Activated CD4-positive, alpha-beta T cell treated with anti-CD3 and anti-CD28 coated beads, Interleukin-2, amount 50 U/mL, for 24 hours (primary cell): ENCODE measurements around the gene TOGARAM2.
A peak's percentile ranks its signal among the peaks of the same experiment; 100 is the strongest.

Experiments used
- DNase-seq, 2 donors: peaks; one replicate each; pipeline ENCODE4 v3.0.0-alpha.2; 2020; ENCODE audit warnings: low read depth in 1 of 2, low spot score in 1 of 2

The TOGARAM2 gene

DNA sequence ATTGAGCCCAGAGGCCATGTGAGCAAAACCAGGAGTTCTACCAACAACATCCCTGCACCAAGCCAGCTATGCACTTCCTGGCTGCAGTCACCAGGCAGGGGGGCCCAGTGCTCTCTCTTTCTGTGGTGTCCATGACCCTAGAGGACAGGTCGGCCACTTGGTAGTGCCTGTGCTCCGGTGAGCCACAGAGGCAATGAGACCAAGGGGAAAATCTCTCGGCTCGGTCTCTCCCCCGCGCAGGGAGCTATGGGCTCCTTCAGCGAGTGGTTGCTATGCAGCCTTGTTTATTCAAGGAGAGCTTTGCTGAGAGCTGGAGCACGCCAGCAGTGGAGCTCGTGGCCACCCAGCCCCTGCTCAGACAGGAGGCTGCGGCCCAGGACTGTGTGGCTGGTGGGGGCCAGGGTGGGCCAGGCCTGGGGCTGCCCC is at the start of gene TOGARAM2:
Gene TOGARAM2 (plus strand): TSS at position 283 of the 426 bp plus-strand sequence. CDS start 13,537 bp downstream, outside the sequence.
- no peak for DNase-seq

DNA sequence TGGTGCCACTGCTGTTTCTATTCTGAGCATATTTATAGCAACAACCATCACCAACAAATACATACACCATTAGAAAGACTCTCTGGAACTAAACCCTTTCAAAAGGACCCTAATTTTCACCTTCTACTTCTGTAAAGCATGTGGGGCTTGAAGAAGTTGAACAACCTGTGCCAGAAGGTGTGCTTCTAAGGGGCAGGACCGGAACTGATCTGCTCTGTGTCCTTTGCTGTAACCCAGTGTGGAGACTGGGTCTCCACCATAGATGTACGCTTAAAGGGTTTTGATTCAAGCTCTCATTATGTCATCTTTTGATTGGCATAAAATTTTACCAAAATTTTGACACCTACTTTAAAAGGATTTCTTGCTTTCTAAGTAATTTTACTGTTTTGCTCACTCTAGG is 46.3 kb upstream of the TOGARAM2 start:
- no peak for DNase-seq

DNA sequence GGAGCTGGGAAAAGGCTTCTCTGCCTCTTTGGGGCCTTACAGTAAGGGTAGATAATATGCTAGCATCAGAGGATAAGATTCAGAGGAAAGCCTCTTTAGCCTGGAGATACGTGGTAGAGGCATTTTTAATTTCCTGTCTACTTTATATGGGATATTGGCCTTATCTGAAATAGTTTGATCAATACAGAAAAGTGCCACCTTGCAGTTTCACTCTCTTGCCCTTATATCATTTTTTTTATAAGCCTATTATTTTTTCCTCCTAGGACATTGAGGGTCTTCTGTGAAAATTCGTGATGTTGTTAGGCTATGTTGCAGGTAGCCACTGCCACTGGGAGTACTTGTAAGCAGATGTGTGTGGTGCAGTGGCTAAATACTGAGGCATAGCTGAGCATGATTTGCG is 40.1 kb upstream of the TOGARAM2 start:
- no peak for DNase-seq

DNA sequence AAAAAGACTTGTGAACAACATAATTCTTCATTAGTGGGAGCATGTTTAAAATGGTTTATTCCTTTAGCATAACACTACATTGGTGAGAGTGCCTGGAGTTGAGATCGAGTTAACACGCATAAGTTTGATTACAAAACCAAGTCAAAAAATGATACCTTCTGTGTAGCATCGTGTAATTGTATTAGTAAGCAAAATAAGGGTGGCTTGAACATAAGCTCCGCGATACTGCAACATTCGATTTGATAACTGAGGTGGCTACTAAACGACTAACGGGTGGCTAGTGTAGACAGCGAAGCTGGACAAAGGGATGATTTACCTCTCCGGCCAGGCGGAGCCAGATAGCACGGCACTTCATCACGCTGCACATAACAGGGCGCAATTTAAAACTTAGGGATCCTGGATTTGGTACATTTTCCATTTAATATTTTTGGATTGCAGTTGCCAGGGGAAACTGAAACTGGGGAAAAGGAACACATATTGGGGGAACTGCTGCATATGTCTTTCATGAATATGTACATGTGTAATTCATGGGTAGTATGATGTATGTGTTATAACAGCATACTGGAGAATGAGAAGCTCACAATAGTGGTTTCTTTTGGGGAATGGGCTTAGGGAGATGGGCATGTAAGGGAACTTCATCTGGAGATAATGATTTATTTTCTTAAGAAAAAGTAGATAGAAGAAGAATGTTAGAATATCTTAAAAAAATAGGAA is 36.4 kb upstream of the TOGARAM2 start:
- DNase-seq: no peak

DNA sequence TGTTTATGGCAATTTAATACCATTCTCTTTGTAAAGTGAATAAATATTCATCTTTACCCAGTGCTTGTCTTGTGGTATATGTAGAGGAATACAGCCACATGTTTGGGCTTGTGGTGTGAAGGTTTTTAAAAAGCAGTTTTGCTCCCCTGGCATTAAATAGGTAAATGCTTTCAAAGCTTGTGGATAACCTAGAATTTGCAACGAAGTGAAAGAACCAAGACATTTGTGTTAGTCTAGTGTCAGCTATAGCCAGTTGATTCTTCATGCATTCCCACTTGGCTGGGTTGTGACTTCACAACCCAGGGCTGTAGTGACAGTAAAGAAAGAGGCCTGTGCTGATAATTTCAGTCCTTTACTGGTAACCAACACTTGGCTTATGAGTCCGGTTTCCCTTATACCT is 32.9 kb upstream of the TOGARAM2 start:
- no peak for DNase-seq

DNA sequence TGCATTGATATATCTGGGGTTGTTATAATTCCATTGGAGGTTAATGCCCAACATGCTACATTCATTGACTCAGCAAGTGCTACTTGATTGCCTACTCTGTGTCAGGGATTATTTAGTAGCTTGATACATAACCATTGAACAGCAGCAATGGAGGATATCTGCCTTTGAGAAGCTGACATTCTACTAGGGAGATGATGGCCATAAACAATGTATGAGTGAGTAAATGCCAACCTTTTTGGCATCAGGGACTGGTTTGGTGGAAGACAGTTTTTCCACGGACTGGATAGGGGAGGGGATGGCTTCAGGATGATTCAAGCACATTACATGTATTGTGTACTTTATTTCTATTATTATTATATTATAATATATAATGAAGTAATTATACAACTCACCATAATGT is 31.9 kb upstream of the TOGARAM2 start:
- no peak for DNase-seq

DNA sequence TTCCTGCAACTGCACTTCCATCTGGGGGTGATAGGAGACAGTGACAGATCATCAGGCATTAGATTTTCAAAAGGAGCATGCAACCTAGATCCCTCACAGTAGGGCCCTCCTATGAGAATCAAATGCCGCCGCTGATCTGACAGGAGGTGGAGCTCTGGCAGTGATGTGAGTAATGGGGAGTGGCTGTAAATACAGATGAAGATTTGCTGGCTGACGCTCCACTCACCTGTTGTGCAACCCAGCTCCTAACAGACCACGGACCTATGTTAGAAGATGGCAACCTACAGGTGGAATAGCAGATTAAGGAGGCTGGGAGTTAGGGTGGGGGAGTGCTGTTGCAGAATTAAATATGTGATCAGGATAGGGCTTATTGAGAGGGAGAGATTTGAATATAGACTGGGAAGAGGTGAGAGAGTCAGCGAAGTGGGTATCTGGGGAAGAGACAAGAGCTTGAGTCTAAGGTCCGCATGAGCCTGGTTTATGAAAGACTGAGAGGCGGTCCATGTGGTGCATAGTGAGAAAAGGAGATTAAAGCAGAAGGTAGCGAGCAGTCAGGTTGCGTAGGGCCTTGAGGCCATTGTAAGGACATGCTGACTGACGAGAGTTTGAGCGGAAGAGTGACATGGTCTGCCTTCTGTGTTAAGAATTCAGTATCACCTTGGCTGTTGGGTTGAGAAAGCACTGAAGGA is 31.3 kb upstream of the TOGARAM2 start:
- no peak for DNase-seq

DNA sequence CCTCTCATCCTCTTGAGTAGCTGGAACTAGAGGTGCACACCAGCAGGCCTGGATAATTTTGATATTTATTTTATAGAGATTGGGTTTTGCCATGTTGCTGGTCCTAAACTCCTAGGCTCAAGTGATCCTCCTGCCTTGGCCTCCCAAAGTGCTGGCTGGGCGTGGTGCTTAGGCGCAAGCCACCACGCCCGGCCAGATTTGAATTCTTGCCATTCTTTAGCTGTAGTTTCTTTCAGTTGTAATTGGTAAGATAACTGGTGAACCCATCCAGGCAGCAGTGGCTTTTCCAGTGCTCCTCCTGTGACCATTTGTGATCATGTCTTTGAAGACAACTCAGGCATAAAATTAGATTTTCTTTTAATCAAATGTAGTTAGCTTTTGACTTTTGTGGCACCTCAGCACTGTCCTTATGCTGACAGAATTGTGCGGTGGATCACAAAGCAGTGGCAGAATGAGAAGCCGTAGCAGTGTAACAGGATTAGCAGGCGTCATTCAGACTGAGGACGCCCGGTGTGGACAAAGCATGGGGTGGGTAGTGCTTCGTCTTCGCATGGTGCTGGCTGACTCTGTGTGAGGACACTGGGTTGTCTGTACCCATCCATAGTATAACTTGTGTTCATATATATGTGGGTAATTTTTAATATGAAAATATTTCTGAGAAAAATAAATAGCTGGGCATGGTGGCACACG is 30.0 kb upstream of the TOGARAM2 start:
- DNase-seq: no peak

DNA sequence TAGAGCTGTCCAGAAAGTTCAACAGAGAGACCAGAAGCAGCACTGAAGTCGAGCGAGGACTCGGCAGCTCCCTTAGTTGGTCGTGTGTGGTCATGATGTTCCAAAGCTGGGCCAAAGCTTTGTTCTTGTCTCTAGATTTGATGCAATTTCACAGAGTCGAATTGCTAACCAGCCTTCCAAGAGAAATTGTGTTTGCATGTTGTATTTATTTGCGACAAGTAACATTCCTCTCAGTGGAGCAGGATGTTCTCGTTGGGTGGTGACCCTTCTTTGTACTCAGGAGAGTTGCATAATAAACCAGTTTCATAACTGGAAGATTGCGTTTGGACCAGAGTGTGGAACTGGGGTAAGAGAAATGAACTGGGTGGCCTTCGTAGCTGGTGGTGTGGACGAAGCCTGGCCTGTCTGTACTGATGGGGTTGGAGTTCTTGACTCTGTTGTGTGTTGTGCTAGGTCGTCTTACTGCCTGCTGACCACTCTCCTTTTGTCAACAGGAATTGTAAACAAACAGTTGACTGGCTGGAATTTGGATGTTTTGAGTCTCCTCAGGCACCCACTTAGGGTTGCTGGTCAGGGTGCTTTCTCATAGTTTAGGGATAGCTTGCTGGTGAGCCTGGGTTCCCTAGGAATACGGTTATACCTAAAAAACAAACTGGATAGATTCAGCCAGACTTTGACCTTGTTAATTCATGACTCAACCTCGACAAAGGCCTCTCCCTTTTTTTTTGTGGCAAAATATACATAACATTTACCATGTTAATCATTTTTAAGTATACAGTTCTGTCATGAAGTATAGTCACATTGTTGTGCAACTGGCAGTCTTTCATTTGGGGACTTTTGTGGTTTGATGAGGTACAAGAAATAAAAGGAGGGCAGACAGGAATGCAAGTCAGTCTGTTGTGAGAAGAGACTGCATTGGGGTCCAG is 28.9 kb upstream of the TOGARAM2 start:
- no peak for DNase-seq

DNA sequence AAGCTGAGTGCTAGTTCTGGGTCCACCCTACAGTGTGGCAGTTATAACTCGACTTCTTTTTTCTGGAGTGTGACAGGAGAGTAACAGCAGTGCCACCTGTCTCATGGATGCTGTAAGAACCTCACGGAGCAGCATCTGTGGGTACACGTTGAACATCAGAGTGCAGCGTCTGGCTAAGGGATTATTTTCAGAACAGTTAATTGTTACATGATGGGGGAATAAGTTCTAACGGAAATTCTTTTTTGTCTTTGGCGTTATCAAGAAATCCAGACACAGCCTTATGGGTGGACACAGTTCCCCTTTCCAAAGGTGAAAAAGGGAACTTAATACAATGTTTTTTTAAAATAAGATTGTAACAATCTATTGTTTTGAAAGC is 28.3 kb upstream of the TOGARAM2 start:
- DNase-seq: no peak

DNA sequence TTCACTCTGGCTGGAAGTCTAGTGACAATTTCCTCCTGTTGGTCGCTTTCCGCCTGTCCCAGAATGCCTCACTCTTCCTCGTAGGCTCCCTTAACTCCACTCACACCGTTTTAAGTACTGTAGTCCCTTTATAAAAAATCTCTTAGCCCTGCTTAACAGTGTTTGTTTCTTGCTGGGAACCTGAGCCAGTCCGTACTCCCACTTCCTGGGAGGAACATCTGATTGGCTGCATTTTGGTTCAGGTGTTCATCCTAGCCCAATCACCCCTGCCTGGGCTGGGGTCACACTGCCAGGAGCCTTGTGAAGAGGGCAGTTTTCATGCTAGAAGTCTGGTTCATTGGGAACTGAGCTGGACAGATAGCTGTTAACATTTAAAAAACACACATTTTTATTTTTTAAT is 25.6 kb upstream of the TOGARAM2 start:
- no peak for DNase-seq

DNA sequence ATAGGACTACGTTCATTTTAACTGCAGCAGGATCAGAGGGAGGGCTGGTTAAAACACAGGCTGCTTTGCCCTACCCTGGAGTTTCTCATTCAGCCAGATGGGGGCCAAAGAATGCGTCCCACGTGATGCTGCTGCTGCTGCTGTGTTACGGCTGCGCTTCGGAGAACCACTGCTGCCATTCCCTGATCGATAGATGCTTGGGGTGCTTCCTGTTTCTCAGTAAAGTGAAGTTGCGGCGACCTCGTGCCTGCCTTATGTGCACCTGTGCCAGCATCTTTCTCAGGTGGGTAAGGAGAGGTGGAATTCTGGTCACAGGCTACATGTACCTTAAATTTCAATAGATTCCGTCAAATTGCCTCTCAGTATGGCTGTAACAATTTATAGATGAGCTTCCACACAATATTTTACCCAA is 24.7 kb upstream of the TOGARAM2 start:
- DNase-seq: peak in 1 of 2 donors; percentile 13

DNA sequence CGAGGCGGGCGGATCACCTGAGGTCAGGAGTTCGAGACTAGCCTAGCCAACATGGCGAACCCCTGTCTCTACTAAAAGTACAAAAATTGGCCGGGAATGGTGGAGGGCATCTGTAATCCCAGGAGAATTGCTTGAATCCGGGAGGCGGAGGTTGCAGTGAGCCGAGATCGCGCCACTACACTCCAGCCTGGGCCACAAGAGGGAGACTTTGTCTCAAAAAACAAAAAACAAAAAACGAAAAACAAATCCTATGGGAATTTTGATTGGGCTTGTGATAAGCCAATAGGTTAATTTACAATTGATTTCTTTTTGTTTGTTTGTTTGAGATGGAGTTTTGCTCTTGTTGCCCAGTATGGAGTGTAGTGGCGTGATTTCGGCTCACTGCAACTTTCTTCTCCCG is 24.2 kb upstream of the TOGARAM2 start:
- no peak for DNase-seq

DNA sequence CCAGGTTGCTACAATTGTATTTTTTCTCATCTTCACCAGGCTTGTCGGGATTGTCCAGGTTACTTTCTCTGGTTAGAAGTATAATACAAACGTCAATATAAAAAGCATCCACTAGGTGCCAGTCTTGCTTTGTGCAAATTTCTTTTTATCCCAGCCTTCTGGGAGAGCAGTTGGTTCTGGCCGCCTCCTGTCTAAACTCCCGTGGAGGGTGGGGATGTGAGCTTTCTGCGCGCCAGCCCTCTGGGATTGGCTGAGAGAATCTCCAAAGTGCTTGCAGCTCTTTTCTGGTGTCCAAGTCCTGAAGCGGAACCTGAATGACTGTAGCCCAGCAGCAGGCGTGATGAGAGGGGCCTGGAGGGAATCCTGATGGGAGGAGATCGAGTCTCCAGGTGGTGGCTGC is 22.4 kb upstream of the TOGARAM2 start:
- peak; percentile 8 to 33 for DNase-seq

DNA sequence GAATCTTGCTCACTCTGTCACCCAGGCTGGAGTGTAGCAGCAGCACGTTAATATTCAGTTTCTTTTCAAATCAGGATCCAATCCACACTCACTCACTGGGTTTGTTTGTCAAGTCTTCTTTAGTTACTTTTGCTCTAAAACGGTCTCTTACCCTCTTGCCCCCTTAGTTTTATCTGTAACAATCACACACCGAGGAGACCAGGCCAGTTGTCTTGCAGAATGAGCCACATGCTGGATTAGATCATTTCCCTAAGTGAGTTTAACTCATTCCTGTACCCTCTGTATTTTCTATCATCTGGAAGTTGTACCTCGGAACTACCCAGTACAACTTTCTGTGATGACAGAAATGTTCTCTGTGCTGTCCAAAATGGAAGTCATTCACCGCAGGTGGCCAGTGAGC is 20.7 kb upstream of the TOGARAM2 start:
- no peak for DNase-seq

DNA sequence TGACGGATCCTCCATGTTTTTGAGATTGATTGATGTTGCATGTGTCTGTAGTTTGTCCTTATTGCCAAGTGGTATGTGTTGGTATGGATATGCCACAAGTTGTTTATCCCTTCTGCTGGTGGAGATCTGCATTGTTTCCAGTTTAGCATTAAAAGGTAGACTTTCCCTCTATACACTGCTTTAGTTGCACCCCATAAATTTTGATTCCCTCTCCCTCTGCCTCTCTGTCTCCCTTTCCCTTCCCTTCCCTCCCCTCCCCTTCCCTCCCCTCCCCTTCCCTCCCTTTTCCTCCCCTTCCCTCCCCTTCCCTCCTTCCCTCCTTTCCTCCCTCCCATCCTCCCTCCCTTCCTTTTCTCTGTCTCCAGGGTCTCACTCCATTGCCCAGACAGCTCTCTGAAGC is 18.6 kb upstream of the TOGARAM2 start:
- DNase-seq: no peak

DNA sequence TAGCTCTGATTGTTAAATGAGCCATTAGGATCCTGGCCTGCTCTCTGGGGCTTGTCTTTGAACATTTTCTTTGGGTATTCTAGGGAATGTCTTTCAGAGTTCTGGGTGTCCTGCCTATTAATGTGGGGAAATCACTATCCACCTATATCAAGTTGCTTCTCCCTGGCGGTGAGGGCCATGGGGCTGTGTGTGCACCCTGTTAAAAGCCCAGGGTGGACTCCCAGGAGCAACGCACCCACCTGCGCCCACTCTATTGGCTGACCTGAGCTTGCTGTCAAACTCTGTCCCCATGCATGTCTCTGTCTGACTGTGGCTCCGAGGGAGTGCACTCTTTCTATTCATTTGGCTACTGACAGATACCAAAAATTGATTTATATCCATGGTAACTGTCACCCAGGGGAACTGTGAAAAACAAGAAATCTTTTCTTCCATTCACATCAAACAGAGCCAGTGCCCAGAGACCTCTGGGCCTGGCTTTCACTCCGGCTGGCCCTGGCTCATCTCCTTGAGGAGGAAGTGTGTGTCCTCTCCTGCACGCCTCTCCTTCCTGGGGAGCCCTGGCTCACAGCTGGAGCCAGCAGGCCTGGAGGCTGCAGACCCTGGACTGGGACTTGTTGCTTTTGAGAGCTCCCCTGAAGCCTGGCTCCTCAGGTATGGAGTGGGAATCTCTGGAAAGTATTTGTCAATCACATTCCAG is 10.5 kb upstream of the TOGARAM2 start:
- no peak for DNase-seq

DNA sequence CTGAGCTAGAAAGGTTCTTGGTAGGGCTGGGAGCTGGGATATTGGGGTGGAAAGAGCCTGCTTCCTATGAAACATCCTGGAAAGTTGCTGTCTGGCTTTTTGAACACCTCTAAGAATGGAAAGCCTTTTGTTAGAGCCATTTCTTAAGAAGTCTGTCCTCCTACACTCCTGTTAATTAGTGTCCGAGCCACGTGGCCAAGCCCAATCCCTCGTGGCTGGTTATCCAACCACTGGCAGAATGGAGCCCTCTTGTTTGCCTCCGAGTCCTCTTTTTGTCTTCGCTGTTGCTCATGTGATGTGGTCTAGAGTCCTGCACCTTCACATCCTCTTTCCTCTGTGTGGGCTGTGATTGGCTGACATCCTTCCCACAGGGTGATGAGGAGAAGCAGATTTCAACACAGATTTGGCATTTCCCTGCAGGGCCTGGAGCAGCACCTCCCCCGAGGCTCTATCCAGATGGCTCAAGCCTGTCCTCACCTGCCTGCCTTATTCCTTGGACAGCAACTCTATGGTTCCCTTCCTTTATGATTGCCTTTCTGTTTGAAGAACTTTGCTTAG is 8.2 kb upstream of the TOGARAM2 start:
- DNase-seq: no peak

DNA sequence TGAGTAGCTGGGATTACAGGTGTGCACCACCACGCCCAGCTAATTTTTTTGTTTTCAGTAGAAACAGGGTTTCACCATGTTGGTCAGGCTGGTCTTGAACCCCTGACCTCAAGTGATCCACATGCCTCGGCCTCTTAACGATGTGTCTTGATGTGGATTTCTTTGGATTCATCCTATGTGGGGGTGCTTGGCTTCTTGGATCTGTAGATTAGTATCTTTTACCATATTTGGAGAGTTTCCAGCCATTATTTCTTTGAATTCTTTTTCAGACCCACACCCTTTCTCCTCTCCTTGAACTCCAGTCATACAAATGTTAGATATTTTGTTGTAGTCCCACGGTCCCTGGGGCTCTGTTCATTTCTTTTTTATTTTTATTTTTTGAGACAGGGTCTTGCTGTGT is 6.8 kb upstream of the TOGARAM2 start:
- no peak for DNase-seq

DNA sequence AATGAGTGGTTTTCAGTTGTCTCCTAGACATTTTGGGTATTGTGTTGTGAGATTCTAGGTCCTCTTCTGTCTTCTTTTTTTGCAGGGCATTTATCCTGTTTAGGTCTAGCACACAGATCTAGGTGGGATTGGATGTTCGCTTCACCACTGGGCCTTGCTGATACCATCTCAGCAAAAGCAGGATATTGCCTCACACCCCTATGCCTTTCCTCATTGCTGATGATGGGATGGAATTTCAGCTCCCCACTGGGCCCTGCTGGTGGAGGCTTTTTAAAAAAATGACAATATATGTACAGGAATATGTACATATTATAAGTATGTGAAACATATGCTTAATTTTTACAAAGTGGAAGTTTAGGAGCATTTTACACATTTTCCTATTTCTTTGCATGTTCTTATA is 5.4 kb upstream of the TOGARAM2 start:
- no peak for DNase-seq
